Colon (tissue), 2 donors: ENCODE data around the gene NECTIN1.

Experiments
- FAIRE-seq: peaks from 2 replicates; lab custom pipeline; 2012; peaks lifted over from hg19 to GRCh38; lab: Jason Lieb, UNC
- donor health status: control.
- donor health status: control.

NECTIN1 gene

DNA sequence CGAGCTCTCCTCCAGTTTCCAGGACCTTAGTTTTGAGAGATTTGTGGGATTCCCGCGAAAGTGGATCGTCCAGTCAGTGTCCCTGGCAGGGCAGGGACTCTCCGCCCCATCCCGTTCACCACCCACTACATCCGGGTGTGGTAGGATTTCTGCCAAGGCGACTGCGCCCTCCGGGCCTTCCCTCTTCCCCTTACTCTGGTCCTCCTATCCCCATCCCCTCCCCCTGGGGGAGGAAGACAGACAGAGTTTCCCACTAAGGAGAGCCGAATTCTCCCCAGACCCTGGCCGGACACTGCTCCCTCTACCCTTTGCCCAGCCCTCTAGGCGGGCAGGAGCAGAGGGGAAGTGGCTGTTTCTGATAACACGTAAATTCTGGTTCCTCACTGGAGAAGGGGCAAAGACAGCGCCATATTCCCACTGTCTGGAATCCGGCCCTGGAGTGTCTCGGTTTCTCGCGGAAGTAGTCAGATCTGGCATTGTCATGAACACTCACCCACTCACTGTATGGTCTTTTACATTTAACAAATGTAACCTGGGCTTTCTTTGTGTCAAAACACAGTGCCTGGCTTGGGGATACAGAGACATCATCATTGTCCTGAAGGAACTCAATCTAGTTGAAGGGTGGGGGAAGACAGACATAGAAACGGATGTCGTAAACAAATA is 1.1 kb upstream of the NECTIN1 start:
- FAIRE-seq, result no peak

DNA sequence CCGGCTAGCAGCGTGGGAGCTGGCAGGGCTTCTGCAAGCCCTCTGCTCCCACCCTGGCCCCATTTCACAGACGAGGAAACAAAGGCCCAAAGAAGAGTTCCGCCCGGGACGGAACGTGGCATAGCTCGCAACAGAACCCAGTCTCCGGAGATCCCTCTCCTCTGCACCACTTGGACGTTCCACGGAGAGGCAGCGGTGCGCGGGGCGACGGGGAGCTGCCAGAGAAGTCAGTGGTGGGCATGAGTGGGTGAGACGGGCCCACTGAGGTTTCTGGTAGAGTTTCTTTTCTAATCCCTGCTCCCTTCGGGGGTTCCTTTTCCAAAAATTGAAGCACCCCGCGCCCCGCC is 554 bp upstream of the NECTIN1 start:
- FAIRE-seq, result no peak

- FAIRE-seq, result no peak
These were observed 781 bp downstream of the NECTIN1 start for GRCh38 chr11:119728211-119728626.

GRCh38 chr11:119727523-119728151 is 1.4 kb downstream of the NECTIN1 start:
- FAIRE-seq, result no peak

DNA sequence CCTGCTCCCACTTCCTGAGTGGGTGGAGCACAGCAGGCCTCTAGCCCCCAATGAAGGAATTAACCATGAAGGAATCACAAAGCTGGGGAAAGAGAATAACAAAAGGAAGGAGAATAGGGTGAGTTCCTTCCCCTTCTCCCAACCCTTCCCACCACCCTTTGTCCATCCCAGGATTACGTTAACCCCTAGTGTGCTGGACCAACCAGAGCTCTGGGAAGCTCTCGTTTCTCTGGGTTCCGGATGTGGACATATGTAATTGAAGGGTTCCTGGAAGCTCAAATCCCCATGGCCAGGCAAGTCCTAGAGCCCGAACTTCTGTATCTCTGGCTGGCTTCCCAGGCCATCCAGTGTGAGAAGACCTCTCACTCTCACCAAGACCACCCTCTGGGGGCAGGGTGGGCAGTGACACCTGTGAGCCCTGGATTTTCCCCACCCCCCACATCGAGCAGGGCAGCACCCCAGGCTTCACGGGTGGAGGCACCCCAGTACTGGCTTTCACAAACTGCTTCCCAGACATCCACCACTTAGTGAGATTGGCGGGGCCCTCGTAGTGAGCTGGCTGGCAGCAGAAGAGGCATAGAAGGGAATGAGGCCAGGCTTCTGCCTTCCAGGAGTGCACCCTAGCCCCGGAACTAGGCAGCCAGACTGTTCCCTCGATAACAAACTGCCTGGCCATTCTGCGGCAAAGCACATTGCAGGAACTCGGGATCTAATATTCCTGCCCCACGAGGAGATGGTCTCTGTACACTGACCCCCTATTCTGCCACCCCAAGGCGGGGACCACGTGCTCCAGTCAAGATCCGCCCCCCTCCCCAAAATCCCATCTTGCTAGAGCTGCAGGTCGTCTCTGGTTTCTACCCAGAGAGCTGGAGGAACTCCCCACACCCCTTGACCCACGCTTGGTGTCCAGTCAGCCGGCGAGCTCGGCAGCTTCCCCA is 2.1 kb downstream of the NECTIN1 start:
- FAIRE-seq, result no peak

DNA sequence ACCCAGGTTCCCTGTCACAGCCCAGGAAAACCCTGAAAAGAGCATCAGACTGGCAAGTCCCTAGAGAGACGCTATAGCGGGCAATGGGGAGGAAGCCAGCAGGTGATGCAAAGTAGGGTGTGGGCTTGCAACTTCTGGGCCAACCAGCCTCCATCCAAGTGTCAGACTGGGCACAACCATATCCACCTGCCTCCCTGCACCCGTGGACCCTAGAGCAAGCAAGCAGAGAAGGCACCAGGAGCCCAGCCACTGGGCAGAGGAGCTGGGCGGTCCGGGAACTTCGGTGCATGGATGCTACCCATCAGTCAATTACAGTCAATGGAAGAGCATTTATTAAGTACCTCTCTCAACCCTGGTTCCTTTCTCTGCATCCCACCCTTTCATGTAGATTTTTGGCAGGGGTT is 2.8 kb downstream of the NECTIN1 start:
- FAIRE-seq, result no peak

- FAIRE-seq, result no peak
These were observed 4.0 kb downstream of the NECTIN1 start for GRCh38 chr11:119724956-119725355.

DNA sequence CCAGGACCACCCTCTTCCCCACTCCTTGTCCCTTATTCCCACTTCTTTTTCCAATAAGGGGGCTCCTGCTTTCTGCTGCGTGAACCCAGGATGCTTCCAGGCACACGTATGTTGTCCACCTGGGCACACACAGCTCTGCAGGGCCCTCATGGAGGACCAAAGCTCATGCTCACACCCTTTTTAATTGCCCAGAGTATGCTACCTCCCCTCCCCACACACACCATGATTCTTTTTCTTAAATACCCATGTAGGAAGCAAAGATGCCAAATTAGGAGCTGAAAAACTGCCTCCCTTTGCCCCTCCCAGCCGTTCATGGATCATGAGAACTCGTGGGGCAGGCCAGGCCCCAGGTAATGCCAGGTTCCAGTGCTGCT is 5.1 kb downstream of the NECTIN1 start:
- no peak for FAIRE-seq

- FAIRE-seq, result no peak
These were observed 5.6 kb downstream of the NECTIN1 start for GRCh38 chr11:119723243-119723951.

- FAIRE-seq, result no peak
These were observed 6.7 kb downstream of the NECTIN1 start for GRCh38 chr11:119722281-119722794.

GRCh38 chr11:119721129-119722120 is 7.6 kb downstream of the NECTIN1 start:
- FAIRE-seq, result no peak

GRCh38 chr11:119720311-119720913 is 8.6 kb downstream of the NECTIN1 start:
- FAIRE-seq, result no peak

- FAIRE-seq, result no peak
These were observed 11.0 kb downstream of the NECTIN1 start for GRCh38 chr11:119717839-119718534.

DNA sequence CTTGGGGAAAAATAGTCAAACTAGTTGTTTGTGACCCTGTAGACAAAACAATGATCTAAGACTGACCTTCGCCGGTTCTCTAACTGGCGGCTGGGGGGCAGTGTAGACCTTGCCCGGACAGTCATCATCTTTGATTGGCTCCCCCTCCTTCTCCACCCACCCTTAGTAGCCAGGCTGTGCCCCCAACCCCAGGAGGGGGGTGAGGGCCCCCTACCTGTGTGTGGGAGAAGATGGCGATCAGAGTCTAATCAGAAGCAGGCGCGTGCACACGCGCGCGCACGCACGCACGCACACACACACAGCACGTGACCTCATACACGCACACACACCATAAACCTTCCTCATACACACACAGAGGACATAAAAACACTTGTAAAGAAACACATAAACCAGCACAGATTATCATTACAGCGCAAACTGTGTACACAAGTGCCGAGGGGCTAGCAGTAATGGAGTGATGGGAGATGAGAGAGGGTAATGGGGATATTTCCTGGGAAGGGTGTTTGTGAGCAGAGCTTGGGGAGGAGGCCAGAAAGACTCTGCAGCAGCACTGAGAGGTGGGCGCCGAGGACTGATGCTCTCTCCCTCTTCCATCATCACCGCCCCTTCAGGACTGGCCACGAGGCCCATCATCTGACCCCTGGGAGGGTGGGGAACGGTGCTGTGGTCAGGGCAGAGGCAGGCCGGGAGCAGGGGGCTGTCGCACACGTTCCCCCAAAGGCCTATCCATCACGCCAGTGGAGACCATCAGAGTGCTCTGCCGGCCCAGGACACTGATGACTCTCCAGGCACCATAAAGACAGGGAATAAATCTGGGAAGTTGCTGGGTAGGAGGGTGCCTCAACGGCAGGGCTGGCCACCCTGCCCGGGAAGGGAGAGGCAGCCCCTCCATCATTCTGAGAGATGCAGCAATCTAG is 12.2 kb downstream of the NECTIN1 start:
- FAIRE-seq, result no peak

GRCh38 chr11:119714590-119714989 is 14.4 kb downstream of the NECTIN1 start:
- no peak for FAIRE-seq

- no peak for FAIRE-seq
These were observed 14.8 kb downstream of the NECTIN1 start for GRCh38 chr11:119714189-119714588.

DNA sequence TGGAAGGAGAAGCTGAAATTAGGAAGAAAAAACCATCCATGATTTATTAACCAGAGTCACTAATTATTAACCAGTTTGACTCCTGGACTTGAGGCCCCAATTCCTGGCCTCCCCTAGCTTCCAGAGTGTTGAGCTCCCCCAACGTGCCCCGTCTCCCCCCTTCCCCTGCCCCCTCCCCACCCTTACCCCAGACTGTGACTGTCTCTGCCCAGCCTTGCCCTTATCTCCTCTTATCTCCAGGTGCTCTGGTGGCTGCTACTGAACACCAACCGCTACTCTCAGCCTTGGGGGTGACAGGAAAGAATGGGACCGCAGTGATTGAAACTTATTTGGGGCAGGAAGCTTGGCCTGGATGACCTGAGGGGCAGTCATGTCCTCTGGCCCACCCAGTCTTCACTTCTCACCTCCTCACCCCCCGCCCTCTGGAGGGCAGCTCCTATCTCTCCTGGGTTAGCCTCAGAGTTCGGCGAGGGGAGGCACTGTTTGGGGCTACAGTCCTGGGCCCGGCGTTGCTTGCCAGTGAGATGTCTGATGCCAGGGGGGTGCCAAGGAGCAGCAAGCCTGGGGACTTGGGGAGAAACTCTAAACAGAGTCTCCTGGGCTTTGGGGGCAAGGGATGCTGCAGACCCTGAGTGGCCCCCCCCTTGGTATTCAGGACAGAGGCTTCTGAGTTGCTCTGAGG is 15.5 kb downstream of the NECTIN1 start:
- FAIRE-seq, result no peak
